Mucosa of descending colon (tissue), 3 donors: ENCODE data around the gene RPTOR. TPM values are rescaled to one million over a fixed set of nuclear protein-coding genes. Genes with fewer than 3 reads are reported as not detected.

ENCODE experiments used
- ATAC-seq: fragments of 200-7000 bp; cut with Tn5 transposase; one replicate; pipeline ENCODE4 v1.9.1; 2020; ENCODE audit warnings: mild to moderate bottlenecking, moderate library complexity
- DNase-seq, 3 donors: peaks; one replicate each; pipeline ENCODE4 v3.0.0-alpha.2; 2020
- H3K36me3 ChIP-seq: fragments of 200-600 bp; one replicate; pipeline ENCODE4 v1.8.0; 2021; ENCODE audit warnings: low read depth, mild to moderate bottlenecking
- H3K4me1 ChIP-seq: fragments of 200-600 bp; one replicate; pipeline ENCODE4 v1.8.0; 2021; ENCODE audit warnings: low read depth, mild to moderate bottlenecking
- H3K4me3 ChIP-seq: fragments of 200-600 bp; one replicate; pipeline ENCODE4 v1.8.0; 2021; ENCODE audit warnings: mild to moderate bottlenecking
- H3K9me3 ChIP-seq: fragments of 200-600 bp; one replicate; pipeline ENCODE4 v1.8.0; 2021; ENCODE audit warnings: mild to moderate bottlenecking
- intact Hi-C, 2 donors: fragments of 100-400 bp; cut with DNase I in 1 of 2; cut with micrococcal nuclease in 1 of 2; formaldehyde crosslinking; loops; one replicate each; pipeline versions ENCODE4 v1.11.0 to v1.11.1; 2022; cut with DNase I, micrococcal nuclease
- total RNA-seq, 3 donors: library from RNA; stranded (reverse); fragmentation: NEBNext Ultra II Directional in 2 of 3; extraction: Animal tissue kit (Norgen Biotek cat#: 25700) in 2 of 3; gene quantifications; one replicate each; pipeline versions ENCODE4 v1.2.1 to v1.2.4, GENCODE V29; 2021 to 2023
- TF ChIP-seq, protein P1 (sequence below): fragments of 200-600 bp; IDR thresholded peaks from one replicate; pipeline ENCODE4 v1.8.0; 2022; ENCODE audit warnings: antibody characterized with exemption, mild to moderate bottlenecking
- donor health status: DM: no; HTN: no; CAD: no; lungs with moderate emphysema.
- donor health status: DM: no; HTN: no; CAD: no.
- donor health status: DM: no; HTN: yes; CAD: no.

Gene RPTOR
- total RNA-seq, 3 donors from 2014 or later = 30.5 to 44.4 (median 37.2) TPM

DNA sequence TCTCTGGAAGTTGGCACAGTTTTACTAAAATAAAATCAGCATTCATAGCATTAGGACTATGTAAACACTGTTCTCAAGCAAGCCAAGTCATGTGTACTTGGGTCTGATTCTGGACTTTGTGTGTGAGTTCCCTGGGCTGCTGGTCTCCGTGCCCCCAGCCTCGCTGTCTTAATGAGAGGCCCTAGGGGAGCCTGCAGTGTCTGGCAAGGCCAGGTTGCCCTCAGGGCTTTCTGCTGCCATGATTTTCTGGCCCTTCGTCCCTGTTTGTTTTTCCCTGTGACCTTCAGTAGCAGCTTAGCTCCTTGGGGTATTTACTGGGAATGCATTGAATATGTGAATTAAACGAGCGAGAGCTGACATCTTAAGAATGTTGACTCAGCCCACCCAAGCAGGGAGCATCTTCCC is 161.8 kb downstream of the RPTOR start:
- H3K9me3 ChIP-seq = no peaks in the 10 kb centered on the region

GRCh38 chr17:80708480-80708879 is 163.8 kb downstream of the RPTOR start:
- DNase-seq (no peak), ATAC-seq (no peak)
- TF ChIP-seq, protein P1, sequence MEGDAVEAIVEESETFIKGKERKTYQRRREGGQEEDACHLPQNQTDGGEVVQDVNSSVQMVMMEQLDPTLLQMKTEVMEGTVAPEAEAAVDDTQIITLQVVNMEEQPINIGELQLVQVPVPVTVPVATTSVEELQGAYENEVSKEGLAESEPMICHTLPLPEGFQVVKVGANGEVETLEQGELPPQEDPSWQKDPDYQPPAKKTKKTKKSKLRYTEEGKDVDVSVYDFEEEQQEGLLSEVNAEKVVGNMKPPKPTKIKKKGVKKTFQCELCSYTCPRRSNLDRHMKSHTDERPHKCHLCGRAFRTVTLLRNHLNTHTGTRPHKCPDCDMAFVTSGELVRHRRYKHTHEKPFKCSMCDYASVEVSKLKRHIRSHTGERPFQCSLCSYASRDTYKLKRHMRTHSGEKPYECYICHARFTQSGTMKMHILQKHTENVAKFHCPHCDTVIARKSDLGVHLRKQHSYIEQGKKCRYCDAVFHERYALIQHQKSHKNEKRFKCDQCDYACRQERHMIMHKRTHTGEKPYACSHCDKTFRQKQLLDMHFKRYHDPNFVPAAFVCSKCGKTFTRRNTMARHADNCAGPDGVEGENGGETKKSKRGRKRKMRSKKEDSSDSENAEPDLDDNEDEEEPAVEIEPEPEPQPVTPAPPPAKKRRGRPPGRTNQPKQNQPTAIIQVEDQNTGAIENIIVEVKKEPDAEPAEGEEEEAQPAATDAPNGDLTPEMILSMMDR = no peak
- intact Hi-C loops = no loop called here
- no peaks in the 10 kb centered on the region for H3K9me3 ChIP-seq
- peaks cover 3% of the 10 kb centered on the region for H3K4me1 ChIP-seq
- H3K36me3 ChIP-seq = no peaks in the 10 kb centered on the region
- no peak overlapping the region for H3K4me3 ChIP-seq

More for the DNA sequence above, 161.8 kb downstream of the RPTOR start:
- no peak for ATAC-seq
- no peak for DNase-seq
- intact Hi-C loops = no loop called here
- Histone ChIP-seq H3K4me1 (peaks cover 3% of the 10 kb centered on the region), H3K36me3 (no peaks in the 10 kb centered on the region), H3K4me3 (no peak overlapping the region)
- TF ChIP-seq, protein P1 = no peak

- Histone ChIP-seq H3K4me1 (peaks cover 3% of the 10 kb centered on the region), H3K9me3 (no peaks in the 10 kb centered on the region), H3K4me3 (no peak overlapping the region), H3K36me3 (no peaks in the 10 kb centered on the region)
- ATAC-seq = no peak
- TF ChIP-seq, protein P1 = no peak
- intact Hi-C loops = no loop called here
- DNase-seq = no peak
Measured at GRCh38 chr17:80709090-80709695, 164.6 kb downstream of the RPTOR start.

GRCh38 chr17:80710714-80711302 is 166.2 kb downstream of the RPTOR start:
- no peak for DNase-seq
- no peak for ATAC-seq
- Histone ChIP-seq H3K9me3 (no peaks in the 10 kb centered on the region), H3K4me3 (no peak overlapping the region), H3K4me1 (no peaks in the 10 kb centered on the region), H3K36me3 (no peaks in the 10 kb centered on the region)
- TF ChIP-seq, protein P1 = no peak
- intact Hi-C loops = no loop called here

DNA sequence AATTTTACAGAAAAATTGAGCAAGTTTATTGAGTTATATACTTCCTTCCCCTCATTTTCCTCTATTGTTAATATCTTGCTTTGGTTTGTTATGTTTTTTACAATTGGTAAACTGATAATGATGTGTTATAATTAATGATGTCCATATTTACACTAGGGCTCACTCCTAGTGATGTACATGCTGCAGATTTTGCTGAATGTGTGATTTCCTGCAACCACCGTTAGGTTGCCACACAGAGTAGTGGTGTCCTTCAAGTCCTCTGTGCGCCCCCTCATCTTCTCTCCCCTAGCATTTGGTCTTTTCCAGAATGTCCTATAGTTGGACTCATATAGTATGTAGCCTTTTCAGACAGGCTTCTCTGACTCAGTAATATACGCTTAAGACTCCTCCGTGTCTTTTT is 167.5 kb downstream of the RPTOR start:
- intact Hi-C loops = no loop called here
- TF ChIP-seq, protein P1 = no peak
- Histone ChIP-seq H3K36me3 (no peaks in the 10 kb centered on the region), H3K9me3 (no peaks in the 10 kb centered on the region), H3K4me1 (no peaks in the 10 kb centered on the region), H3K4me3 (no peak overlapping the region)
- ATAC-seq = no peak
- DNase-seq = no peak
